IPS-NIHi7 (cell line): ENCODE measurements around the gene LEFTY1.

ENCODE experiments used
- DNase-seq: peaks from one replicate; pipeline ENCODE4 v3.0.0; 2012; ENCODE audit warnings: mixed read lengths; ENCODE audit errors: extremely low spot score

Gene LEFTY1

GRCh38 chr1:225915538-225915991, 26.6 kb upstream of the LEFTY1 start:
- DNase-seq = no peak

GRCh38 chr1:225914947-225915346, 26.0 kb upstream of the LEFTY1 start:
- peak; percentile 6 for DNase-seq

GRCh38 chr1:225914391-225914790, 25.4 kb upstream of the LEFTY1 start:
- no peak for DNase-seq

- DNase-seq = peak; percentile 82
Measured at GRCh38 chr1:225911191-225912130, 22.5 kb upstream of the LEFTY1 start.

GRCh38 chr1:225909477-225909876, 20.5 kb upstream of the LEFTY1 start:
- no peak for DNase-seq

- no peak for DNase-seq
Measured at GRCh38 chr1:225908773-225909172, 19.8 kb upstream of the LEFTY1 start.

- no peak for DNase-seq
Measured at GRCh38 chr1:225908013-225908640, 19.2 kb upstream of the LEFTY1 start.

- DNase-seq = no peak
Measured at GRCh38 chr1:225907341-225907740, 18.4 kb upstream of the LEFTY1 start.

GRCh38 chr1:225906467-225906866, 17.5 kb upstream of the LEFTY1 start:
- DNase-seq = no peak

- no peak for DNase-seq
Measured at GRCh38 chr1:225903623-225904022, 14.7 kb upstream of the LEFTY1 start.

GRCh38 chr1:225899044-225899925, 10.3 kb upstream of the LEFTY1 start:
- peak; percentile 94 for DNase-seq

GRCh38 chr1:225897595-225898514, 8.9 kb upstream of the LEFTY1 start:
- DNase-seq = no peak

- DNase-seq = no peak
Measured at GRCh38 chr1:225896937-225897549, 8.1 kb upstream of the LEFTY1 start.

GRCh38 chr1:225896494-225896893, 7.5 kb upstream of the LEFTY1 start:
- DNase-seq = no peak

GRCh38 chr1:225892307-225892706, 3.4 kb upstream of the LEFTY1 start:
- DNase-seq = no peak

GRCh38 chr1:225891229-225891972, 2.5 kb upstream of the LEFTY1 start:
- no peak for DNase-seq

GRCh38 chr1:225890346-225891228, 1.6 kb upstream of the LEFTY1 start:
- peak; percentile 61 for DNase-seq

- DNase-seq = no peak
Measured at GRCh38 chr1:225889743-225890142, 797 bp upstream of the LEFTY1 start.
